Measurements from ENCODE around the gene NCKAP1. TPM values are rescaled to one million over a fixed set of nuclear protein-coding genes. Genes with fewer than 3 reads are reported as not detected.

NCKAP1 gene
- total RNA-seq, 1 experiment from 2014 or later = 173 TPM

GRCh38 chr2:182870227-182870626 is 168.0 kb downstream of the NCKAP1 start:
- H3K27ac Mint-ChIP-seq = no peak overlapping the region
- ChIA-PET POLR2A (no interaction called here), CTCF (interaction anchor here (0.6 to 6.4 kb wide), 26 partner anchors 12 to 318 kb away, joined by 3 to 37 read pairs (median 5); no protein-coding TSS in a partner anchor)
- peaks cover 20% of the 10 kb centered on the region for H3K4me1 Mint-ChIP-seq
- no peak overlapping the region for H3K4me3 Mint-ChIP-seq
- H3K9me3 Mint-ChIP-seq = peaks cover 6% of the 10 kb centered on the region
- DNase-seq (ENCODE audit: low spot score) (peak; percentile 79), ATAC-seq (peak; percentile 47)
- H3K36me3 Mint-ChIP-seq = 0 out of 2 replicates have a peak, but pooled peaks cover 4% of the 10 kb centered on the region
- H3K27me3 Mint-ChIP-seq (ENCODE audit: low read depth) = peaks cover 29% of the 10 kb centered on the region
- TF ChIP-seq CTCF (IDR thresholded peaks at IDR 0.05) = peak; percentile 92
- no peak for TF ChIP-seq E2F4 (CRISPR knock-in tag; IDR thresholded peaks at IDR 0.05; ENCODE audit: borderline replicate concordance, low read depth)

GRCh38 chr2:182868054-182868796 is 170.0 kb downstream of the NCKAP1 start:
- peaks cover 20% of the 10 kb centered on the region for H3K4me1 Mint-ChIP-seq
- TF ChIP-seq ZNF317 (CRISPR knock-in tag; IDR thresholded peaks at IDR 0.05; ENCODE audit: borderline replicate concordance, low read depth) = no peak
- TF ChIP-seq SP1 (CRISPR knock-in tag; conservative IDR thresholded peaks at IDR 0.05) = no peak
- TF ChIP-seq ZNF219 (CRISPR knock-in tag; IDR thresholded peaks at IDR 0.05; ENCODE audit: borderline replicate concordance) = no peak
- no peak for TF ChIP-seq IRF2 (CRISPR knock-in tag; IDR thresholded peaks at IDR 0.05; ENCODE audit: borderline replicate concordance, low read depth)
- no peak for TF ChIP-seq E2F1 (CRISPR knock-in tag; IDR thresholded peaks at IDR 0.05)
- TF ChIP-seq ERG (CRISPR knock-in tag; IDR thresholded peaks at IDR 0.05) = no peak
- TF ChIP-seq ZNF121 (CRISPR knock-in tag; IDR thresholded peaks at IDR 0.05) = no peak
- no peak for TF ChIP-seq NFE2L1 (CRISPR knock-in tag; IDR thresholded peaks at IDR 0.05)
- CTCF ChIA-PET = interaction anchor here (0.5 to 6.4 kb wide), 15 partner anchors 10 to 380 kb away, joined by 3 to 37 read pairs (median 6); no protein-coding TSS in a partner anchor
- POLR2A ChIA-PET = no interaction called here
- H3K36me3 Mint-ChIP-seq = no peaks in the 10 kb centered on the region
- H3K4me3 Mint-ChIP-seq = peak overlapping the region; percentile 96
- no peak for DNase-seq (ENCODE audit: low spot score)
- ATAC-seq = no peak
- no peak overlapping the region for H3K27ac Mint-ChIP-seq
- no peaks in the 10 kb centered on the region for H3K9me3 Mint-ChIP-seq
- H3K27me3 Mint-ChIP-seq (ENCODE audit: low read depth) = peaks cover 45% of the 10 kb centered on the region

GRCh38 chr2:182867426-182868053 is 170.7 kb downstream of the NCKAP1 start:
- ChIA-PET POLR2A (interaction anchor here (1.9 kb wide), 1 partner anchor 48 kb away, joined by 5 read pairs; no protein-coding TSS in a partner anchor), CTCF (interaction anchor here (0.6 to 6.4 kb wide), 18 partner anchors 11 to 1371 kb away, joined by 3 to 37 read pairs (median 5); no protein-coding TSS in a partner anchor)
- Mint-ChIP-seq H3K36me3 (no peaks in the 10 kb centered on the region), H3K27ac (no peak overlapping the region), H3K9me3 (no peaks in the 10 kb centered on the region), H3K4me3 (peak overlapping the region; percentile 96), H3K27me3 (ENCODE audit: low read depth) (peaks cover 45% of the 10 kb centered on the region), H3K4me1 (peaks cover 20% of the 10 kb centered on the region)
- DNase-seq (ENCODE audit: low spot score) (no peak), ATAC-seq (peak; percentile 5; the same call in 1 of the 2 replicates)
- TF ChIP-seq ZNF121 (CRISPR knock-in tag; IDR thresholded peaks at IDR 0.05) (no peak), NR1H2 (CRISPR knock-in tag; IDR thresholded peaks at IDR 0.05) (no peak), OVOL2 (CRISPR knock-in tag; IDR thresholded peaks at IDR 0.05; ENCODE audit: borderline replicate concordance) (no peak), ARID4B (CRISPR knock-in tag; IDR thresholded peaks at IDR 0.05; ENCODE audit: borderline replicate concordance) (no peak), TEAD1 (CRISPR knock-in tag; IDR thresholded peaks at IDR 0.05) (no peak)

Measured in WTC11 (cell line).